H1 (cell line): ENCODE results near the gene MACROD2. TPM values are rescaled to one million over a fixed set of nuclear protein-coding genes. Genes with fewer than 3 reads are reported as not detected.

Source experiments
- CTCF ChIA-PET: fragments of 300-600 bp; sonication (Branson Sonifier 250); formaldehyde crosslinking; loops from one replicate; lab custom pipeline; 2021; ENCODE audit not compliant: partially characterized antibody; lab: Charles Lee
- POLR2A ChIA-PET: fragments of 300-600 bp; sonication (Branson Sonifier 250); formaldehyde crosslinking; loops from one replicate; lab custom pipeline; 2021; ENCODE audit warnings: inconsistent platforms; ENCODE audit not compliant: partially characterized antibody; lab: Charles Lee
- DNase-seq, 2 experiments: peaks; one replicate each; pipeline versions ENCODE4 v3.0.0 to v3.0.0-alpha.2; 2010 to 2022; ENCODE audit warnings: low spot score in 2 of 2, low read depth in 1 of 2, mixed read lengths in 1 of 2
- FAIRE-seq: peaks from 2 replicates; lab custom pipeline; 2011; peaks lifted over from hg19 to GRCh38; lab: Jason Lieb, UNC
- H2AFZ ChIP-seq: 2 replicates; pipeline ENCODE4 v1.8.1; 2012; ENCODE audit warnings: low read length, inconsistent platforms
- H2AK5ac ChIP-seq: 2 replicates; pipeline ENCODE4 v1.6.1; 2013; ENCODE audit warnings: low read depth, low read length
- H2BK120ac ChIP-seq: replicated peaks from 2 replicates; pipeline ENCODE3; 2013; ENCODE audit warnings: low read depth, low read length, inconsistent platforms
- H2BK12ac ChIP-seq: 2 replicates; pipeline ENCODE4 v1.6.1; 2013; ENCODE audit warnings: low read depth, low read length
- H2BK15ac ChIP-seq: 2 replicates; pipeline ENCODE4 v1.6.1; 2013; ENCODE audit warnings: low read length
- H2BK20ac ChIP-seq: 2 replicates; pipeline ENCODE4 v1.6.1; 2013; ENCODE audit warnings: low read length
- H2BK5ac ChIP-seq: 2 replicates; pipeline ENCODE4 v1.6.1; 2013; ENCODE audit warnings: low read depth, low read length
- H3K14ac ChIP-seq: 2 replicates; pipeline ENCODE4 v1.6.1; 2013; ENCODE audit warnings: inconsistent platforms; ENCODE audit not compliant: insufficient read length
- H3K18ac ChIP-seq: 2 replicates; pipeline ENCODE4 v1.6.1; 2013; ENCODE audit warnings: low read length; ENCODE audit errors: extremely low read depth
- H3K23ac ChIP-seq: 2 replicates; pipeline ENCODE4 v1.6.1; 2013; ENCODE audit warnings: inconsistent platforms; ENCODE audit not compliant: insufficient read length
- H3K23me2 ChIP-seq: 2 replicates; pipeline ENCODE4 v1.6.1; 2013; ENCODE audit warnings: low read depth, low read length
- H3K27ac ChIP-seq: 2 replicates; pipeline ENCODE4 v1.6.1; 2011; ENCODE audit warnings: low read depth, low read length, inconsistent platforms
- H3K27me3 ChIP-seq, 4 experiments: replicated peaks in 1 of 4; 1 replicate in 1 of 4; 2 replicates in 3 of 4; pipeline versions ENCODE4 v1.6.1 to v1.8.1; 2011 to 2013; ENCODE audit warnings: low read length in 3 of 4, mild to moderate bottlenecking in 3 of 4, inconsistent platforms in 2 of 4, mixed read lengths in 2 of 4, moderate library complexity in 1 of 4; ENCODE audit not compliant: control insufficient read depth in 3 of 4, insufficient read depth in 3 of 4; ENCODE audit errors: extremely low read depth in 1 of 4
- H3K36me3 ChIP-seq, 4 experiments: 2 replicates each; pipeline versions ENCODE4 v1.6.1 to v1.8.1; 2011 to 2013; ENCODE audit warnings: mild to moderate bottlenecking in 4 of 4, low read length in 3 of 4, moderate library complexity in 2 of 4, control low read depth in 1 of 4, inconsistent platforms in 1 of 4; ENCODE audit not compliant: insufficient read depth in 4 of 4, control insufficient read depth in 2 of 4
- H3K4ac ChIP-seq: replicated peaks from 2 replicates; pipeline ENCODE3; 2013; ENCODE audit warnings: low read length, low read depth, mixed read lengths, inconsistent platforms; ENCODE audit not compliant: insufficient read length
- H3K4me1 ChIP-seq, 4 experiments: replicated peaks in 1 of 4; 1 replicate in 1 of 4; 2 replicates in 3 of 4; pipeline versions ENCODE4 v1.6.1 to v1.8.1; 2011 to 2013; ENCODE audit warnings: low read length in 3 of 4, inconsistent platforms in 2 of 4, mixed read lengths in 1 of 4; ENCODE audit not compliant: insufficient read depth in 4 of 4, control insufficient read depth in 3 of 4
- H3K4me2 ChIP-seq, 2 experiments: 2 replicates each; pipeline versions ENCODE4 v1.6.1 to v1.8.1; 2011 to 2013; ENCODE audit warnings: low read depth in 2 of 2, low read length in 2 of 2, control low read depth in 1 of 2, inconsistent platforms in 1 of 2, mild to moderate bottlenecking in 1 of 2; ENCODE audit not compliant: insufficient read depth in 1 of 2
- H3K4me3 ChIP-seq, 4 experiments: fragments of 200-600, 300-600 bp in 1 of 4; sonication (generic), shearing (Covaris generic), sonication (Bioruptor Twin) in 1 of 4; 2 replicates each; pipeline versions ENCODE4 v1.5.1 to v1.8.1; 2011 to 2016; ENCODE audit warnings: low read length in 4 of 4, low read depth in 3 of 4, control low read depth in 2 of 4, inconsistent platforms in 2 of 4, mild to moderate bottlenecking in 2 of 4, mixed read lengths in 1 of 4, moderate library complexity in 1 of 4; ENCODE audit not compliant: insufficient read depth in 2 of 4; ENCODE audit errors: extremely low read depth in 1 of 4
- H3K56ac ChIP-seq: replicated peaks from 2 replicates; pipeline ENCODE3; 2013; ENCODE audit warnings: low read depth, mild to moderate bottlenecking, mixed read lengths, low read length, inconsistent platforms; ENCODE audit not compliant: insufficient read length
- H3K79me1 ChIP-seq: 2 replicates; pipeline ENCODE4 v1.6.1; 2013; ENCODE audit warnings: low read depth, low read length, control low read depth
- H3K79me2 ChIP-seq, 2 experiments: 2 replicates each; pipeline versions ENCODE4 v1.6.1 to v1.8.1; 2012 to 2013; ENCODE audit warnings: low read length in 2 of 2, mild to moderate bottlenecking in 2 of 2, inconsistent platforms in 1 of 2; ENCODE audit not compliant: insufficient read depth in 2 of 2, control insufficient read depth in 1 of 2
- H3K9ac ChIP-seq, 4 experiments: replicated peaks in 1 of 4; 1 replicate in 1 of 4; 2 replicates in 3 of 4; pipeline versions ENCODE4 v1.6.1 to v1.8.1; 2011 to 2013; ENCODE audit warnings: low read depth in 3 of 4, low read length in 3 of 4, control low read depth in 2 of 4, mild to moderate bottlenecking in 2 of 4, moderate library complexity in 2 of 4, inconsistent platforms in 1 of 4; ENCODE audit errors: extremely low read depth in 1 of 4
- H3K9me3 ChIP-seq, 2 experiments: 2 replicates each; pipeline versions ENCODE4 v1.6.1 to v1.8.1; 2012 to 2013; ENCODE audit warnings: mild to moderate bottlenecking in 2 of 2, moderate library complexity in 2 of 2, control low read depth in 1 of 2, inconsistent platforms in 1 of 2, low read depth in 1 of 2, low read length in 1 of 2, mixed read lengths in 1 of 2; ENCODE audit not compliant: insufficient read depth in 2 of 2
- H4K20me1 ChIP-seq, 2 experiments: replicated peaks in 1 of 2; 2 replicates each; pipeline versions ENCODE3 to v1.8.1; 2011 to 2013; ENCODE audit warnings: inconsistent platforms in 2 of 2, low read length in 2 of 2, mild to moderate bottlenecking in 1 of 2; ENCODE audit not compliant: insufficient read depth in 2 of 2, control insufficient read depth in 1 of 2
- H4K5ac ChIP-seq: 2 replicates; pipeline ENCODE4 v1.6.1; 2013; ENCODE audit warnings: low read length, low read depth, mixed read lengths, inconsistent platforms; ENCODE audit not compliant: insufficient read length
- H4K8ac ChIP-seq: 2 replicates; pipeline ENCODE4 v1.8.0; 2013; ENCODE audit warnings: mild to moderate bottlenecking, moderate library complexity, low read length, inconsistent platforms; ENCODE audit not compliant: insufficient read depth; ENCODE audit errors: extremely low read depth
- H4K91ac ChIP-seq: replicated peaks from 2 replicates; pipeline ENCODE3; 2013; ENCODE audit warnings: low read length, mixed read lengths, inconsistent platforms; ENCODE audit not compliant: insufficient read length
- NRF1 ChIP-seq: IDR thresholded peaks from 2 replicates; pipeline ENCODE4 v1.6.1; 2011; ENCODE audit warnings: mild to moderate bottlenecking, low read depth, low read length, improper control_type of control experiment
- POLR2A ChIP-seq, 2 experiments: IDR thresholded peaks; 1 replicate in 1 of 2; 2 replicates in 1 of 2; pipeline ENCODE4 v1.6.1; 2011; ENCODE audit warnings: low read depth in 2 of 2, low read length in 2 of 2, mild to moderate bottlenecking in 2 of 2; ENCODE audit errors: control extremely low read depth in 1 of 2
- POLR2AphosphoS5 ChIP-seq: IDR thresholded peaks from 2 replicates; pipeline ENCODE4 v1.6.1; 2011; ENCODE audit warnings: low read depth, low read length
- SUZ12 ChIP-seq: fragments of 200-600 bp; sonication (generic); IDR thresholded peaks from 2 replicates; pipeline ENCODE4 v1.6.1; 2012; ENCODE audit warnings: mild to moderate bottlenecking, inconsistent platforms, low read length, moderate library complexity, mixed read lengths
- TEAD4 ChIP-seq: IDR thresholded peaks from 2 replicates; pipeline ENCODE4 v1.6.1; 2012; ENCODE audit warnings: low read depth, low read length, inconsistent platforms, mixed read lengths
- WGBS, 2 experiments: shearing (Covaris generic) in 1 of 2; methylation state at CpG; one replicate each; pipeline versions ENCODE4 v1.1.6 to v1.1.7; 2013 to 2015; ENCODE audit warnings: low lambda C conversion rate in 2 of 2, mixed read lengths in 2 of 2, inconsistent platforms in 1 of 2, low coverage in 1 of 2, missing lambda C conversion rate in 1 of 2; ENCODE audit not compliant: insufficient replicate concordance in 2 of 2, insufficient coverage in 1 of 2, insufficient read length in 1 of 2; ENCODE audit errors: extremely low coverage in 1 of 2, missing lambda C conversion rate in 1 of 2; 5-methylcytosine and 5-hydroxymethylcytosine counted together
- polyA plus RNA-seq, 7 experiments: library from polyadenylated mRNA; depleted of rRNA in 3 of 7; stranded (reverse) in 5 of 7; unstranded in 2 of 7; fragments of >200 nt in 5 of 7; fragments of 200-250 nt in 2 of 7; gene quantifications; 1 replicate in 5 of 7; 2 replicates in 1 of 7; 4 replicates in 1 of 7; pipeline versions ENCODE4 v1.2.1 to v1.2.3, GENCODE V29; 2011 to 2013; ENCODE audit warnings: missing spikeins in 2 of 7, mixed read lengths in 2 of 7
- total RNA-seq: library from RNA; stranded (reverse); fragmentation: NEBNext Ultra II Directional; extraction: Animal tissue kit (Norgen Biotek cat#: 25700); gene quantifications from 2 replicates; pipeline ENCODE4 v1.2.1, GENCODE V29; 2021

Gene MACROD2
- total and polyA plus RNA-seq, 2 of the 8 experiments (the other 6 are each of a cell fraction or from before 2014, with no cell fraction given), result 0.70 to 3.9 TPM

DNA sequence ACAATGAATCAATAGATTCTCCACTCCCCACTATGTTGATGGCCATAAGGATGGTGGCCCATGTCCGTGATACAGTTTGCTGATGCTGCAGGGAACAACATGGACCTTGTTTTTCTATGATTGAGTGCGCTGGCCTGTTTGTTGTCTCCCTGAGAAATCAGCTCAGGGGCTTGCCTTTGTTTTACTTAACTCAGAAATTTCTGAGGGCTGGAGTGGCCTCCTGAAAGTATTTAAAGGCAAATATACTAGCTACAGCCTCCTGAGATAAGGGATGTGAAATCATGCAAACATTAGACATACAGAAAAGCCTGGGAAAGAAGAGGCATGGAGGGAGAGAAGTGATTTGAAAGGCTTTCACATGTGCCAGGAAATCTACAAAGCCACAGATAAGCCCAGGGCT is 512.4 kb downstream of the MACROD2 start:
- Histone ChIP-seq H3K27ac (no peak overlapping the region), H3K4ac (no peak overlapping the region), H3K9me3 (no peaks in the 10 kb centered on the region), H3K4me2 (no peak overlapping the region), H4K20me1 (no peaks in the 10 kb centered on the region), H2BK20ac (no peak overlapping the region), H3K79me2 (no peaks in the 10 kb centered on the region)
- WGBS, 2 experiments, result 89% methylated on average over 2 of the region's 2 CpGs; no CpG with 5 or more reads in 1 of the 2 experiments
- CTCF ChIA-PET, result no interaction called here
- no peak for TF ChIP-seq NRF1
- no peak for TF ChIP-seq TEAD4
- no peak for TF ChIP-seq POLR2A (IDR thresholded peaks at IDR 0.05; ENCODE audit: control extremely low read depth in 1 of 2, low read depth in 2 of 2, low read length in 2 of 2)
- no peak for TF ChIP-seq SUZ12
- no peak for TF ChIP-seq POLR2AphosphoS5
- TF ChIP-seq, all 59 proteins: peak for 0
- H4K5ac ChIP-seq, result no peak overlapping the region
- H2BK15ac ChIP-seq, result no peak overlapping the region
- FAIRE-seq (no peak), DNase-seq (no peak)
- H4K91ac ChIP-seq, result no peak overlapping the region
- H3K9ac ChIP-seq, result no peak overlapping the region
- no peaks in the 10 kb centered on the region; the same call in 1 of the 2 replicates for H3K23me2 ChIP-seq
- H2BK5ac ChIP-seq, result no peak overlapping the region
- H2AK5ac ChIP-seq, result 0 out of 2 replicates have a peak overlapping the region, but pooled peaks have one; percentile 39
- no peak overlapping the region for H3K23ac ChIP-seq
- POLR2A ChIA-PET, result no interaction called here
- H2BK120ac ChIP-seq, result no peak overlapping the region
- no peak overlapping the region for H3K14ac ChIP-seq
- H3K4me1 ChIP-seq, result no peaks in the 10 kb centered on the region
- no peaks in the 10 kb centered on the region; a peak in 1 of 7 replicates for H3K27me3 ChIP-seq
- H2AFZ ChIP-seq, result no peak overlapping the region
- no peak overlapping the region for H3K56ac ChIP-seq
- no peak overlapping the region for H3K18ac ChIP-seq
- no peaks in the 10 kb centered on the region for H3K79me1 ChIP-seq
- no peak overlapping the region for H4K8ac ChIP-seq
- no peaks in the 10 kb centered on the region for H3K36me3 ChIP-seq
- no peak overlapping the region for H2BK12ac ChIP-seq
- H3K4me3 ChIP-seq, result no peak overlapping the region
